NCI-H2107 (cell line): ENCODE data around the gene SPSB2.

Experiments
- DNase-seq: peaks from one replicate; lab custom pipeline; 2025; lab: John Stamatoyannopoulos, UW

SPSB2 gene

GRCh38 chr12:6832125-6832524 is 41.0 kb downstream of the SPSB2 start:
- DNase-seq, result no peak

- DNase-seq, result no peak
These were observed 41.6 kb downstream of the SPSB2 start for GRCh38 chr12:6831450-6831995.

- DNase-seq, result no peak
These were observed 42.1 kb downstream of the SPSB2 start for GRCh38 chr12:6830999-6831398.

GRCh38 chr12:6830286-6830890 is 42.7 kb downstream of the SPSB2 start:
- no peak for DNase-seq

GRCh38 chr12:6829536-6830220 is 43.4 kb downstream of the SPSB2 start:
- DNase-seq, result no peak

- peak; percentile 21 for DNase-seq
These were observed 44.1 kb downstream of the SPSB2 start for GRCh38 chr12:6828781-6829535.

GRCh38 chr12:6827982-6828780 is 44.9 kb downstream of the SPSB2 start, which contains the start of gene P3H3:
Gene P3H3 (plus strand): TSS chr12:6828407. CDS start chr12:6828441, 34 bp downstream.
- DNase-seq, result no peak

- peak; percentile 58 for DNase-seq
These were observed 45.6 kb downstream of the SPSB2 start for GRCh38 chr12:6827437-6827911.

- no peak for DNase-seq
These were observed 46.2 kb downstream of the SPSB2 start for GRCh38 chr12:6826734-6827436.

- DNase-seq, result no peak
These were observed 46.9 kb downstream of the SPSB2 start for GRCh38 chr12:6826125-6826733.

- DNase-seq, result peak; percentile 64
These were observed 47.5 kb downstream of the SPSB2 start for GRCh38 chr12:6825398-6826124.

GRCh38 chr12:6824901-6825381 is 48.2 kb downstream of the SPSB2 start:
- no peak for DNase-seq

- DNase-seq, result no peak
These were observed 48.9 kb downstream of the SPSB2 start for GRCh38 chr12:6824085-6824775.

- DNase-seq, result no peak
These were observed 49.7 kb downstream of the SPSB2 start for GRCh38 chr12:6823182-6824084.

GRCh38 chr12:6822426-6823135 is 50.5 kb downstream of the SPSB2 start:
- DNase-seq, result no peak

GRCh38 chr12:6821591-6822425 is 51.3 kb downstream of the SPSB2 start, which contains the start of gene GPR162:
Gene GPR162 (plus strand): TSS chr12:6821821. CDS start chr12:6823899, 2,078 bp downstream.
- DNase-seq, result peak; percentile 56
